Measurements from ENCODE around the gene RIN1. TPM values are rescaled to one million over a fixed set of nuclear protein-coding genes. Genes with fewer than 3 reads are reported as not detected.
"Not testable (repeated sequence)": the region's sequence is repeated elsewhere in the genome, so short reads cannot be mapped to it uniquely, and the experiment has no call there.

RIN1 gene
- total RNA-seq, 1 donor from 2014 or later, result 0.82 TPM

DNA sequence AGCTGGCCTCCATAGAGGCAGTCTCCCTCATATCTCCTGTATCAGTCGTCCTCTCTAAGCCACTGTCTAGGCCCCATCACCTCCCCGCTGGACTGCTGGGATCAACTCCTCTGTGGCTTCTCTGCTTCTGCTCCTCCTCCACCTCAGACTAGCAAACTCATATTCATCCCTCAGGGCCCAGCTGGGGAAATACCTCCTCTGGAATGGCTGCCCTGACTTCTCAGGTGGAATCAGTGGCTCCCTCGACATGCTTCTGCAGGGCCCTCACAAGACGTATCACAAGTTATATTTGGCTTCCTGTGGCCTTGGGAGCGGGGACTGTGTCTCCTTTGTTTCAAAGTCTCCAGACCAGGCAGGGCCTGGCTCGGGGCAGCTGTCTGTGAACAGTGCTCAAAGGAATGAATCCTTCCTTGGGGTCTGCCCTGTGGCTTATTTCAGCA is 25.3 kb upstream of the RIN1 start:
- FAIRE-seq (no peak), DNase-seq (ENCODE audit: low spot score in 2 of 2) (no peak)

DNA sequence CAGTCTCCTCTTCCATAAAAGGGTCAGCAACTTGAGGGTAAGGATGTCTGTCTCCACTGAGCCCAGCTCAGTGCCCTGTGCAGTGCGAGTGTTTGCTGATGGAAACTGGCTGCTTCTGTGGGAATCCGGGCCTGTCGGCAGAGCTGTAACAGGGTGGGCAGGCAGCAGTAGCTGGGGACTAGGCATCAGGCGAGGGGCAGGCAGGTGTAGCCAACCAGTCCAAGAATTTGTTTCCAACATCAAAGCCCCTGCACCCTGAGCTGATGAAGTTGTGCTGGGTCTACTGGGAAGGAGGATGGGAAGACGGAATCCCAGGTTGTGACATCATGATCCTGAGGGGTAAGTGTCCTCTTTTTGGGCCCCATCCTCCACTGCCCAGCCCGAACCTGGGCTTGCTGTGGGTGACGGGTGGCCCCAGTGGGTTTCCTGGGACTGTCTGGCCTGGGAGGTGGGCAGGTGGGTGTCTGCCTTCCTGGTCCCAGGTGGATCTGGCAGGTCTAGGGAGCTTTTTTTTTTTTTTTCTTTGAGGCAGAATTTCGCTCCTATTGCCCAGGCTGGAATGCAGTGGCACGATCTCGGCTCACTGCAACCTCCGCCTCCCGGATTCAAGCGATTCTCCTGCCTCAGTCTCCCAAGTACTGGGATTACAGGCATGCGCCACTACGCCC is 24.3 kb upstream of the RIN1 start:
- no peak for FAIRE-seq
- no peak for DNase-seq (ENCODE audit: low spot score in 2 of 2)

DNA sequence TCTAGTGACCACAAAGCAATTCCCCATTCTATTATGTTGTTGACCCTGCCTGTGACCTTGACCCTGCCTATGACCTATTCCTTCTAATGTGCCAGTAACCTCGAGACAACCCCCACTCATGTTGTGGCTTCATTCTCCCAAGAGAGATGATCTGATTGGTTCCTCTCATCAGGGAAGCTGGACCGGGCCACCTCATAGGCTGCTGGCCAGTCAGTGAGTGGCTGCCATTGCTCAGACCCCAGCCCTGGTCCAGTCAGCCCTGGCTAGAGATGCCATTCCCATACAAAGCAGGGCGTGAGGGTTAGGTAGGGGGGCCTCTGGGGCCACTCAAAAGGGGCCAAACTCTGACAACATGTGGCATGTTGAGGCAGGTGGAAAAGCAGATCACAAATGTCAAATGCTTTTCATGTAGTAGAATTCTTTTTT is 23.4 kb upstream of the RIN1 start:
- no peak for FAIRE-seq
- no peak for DNase-seq (ENCODE audit: low spot score in 2 of 2)

DNA sequence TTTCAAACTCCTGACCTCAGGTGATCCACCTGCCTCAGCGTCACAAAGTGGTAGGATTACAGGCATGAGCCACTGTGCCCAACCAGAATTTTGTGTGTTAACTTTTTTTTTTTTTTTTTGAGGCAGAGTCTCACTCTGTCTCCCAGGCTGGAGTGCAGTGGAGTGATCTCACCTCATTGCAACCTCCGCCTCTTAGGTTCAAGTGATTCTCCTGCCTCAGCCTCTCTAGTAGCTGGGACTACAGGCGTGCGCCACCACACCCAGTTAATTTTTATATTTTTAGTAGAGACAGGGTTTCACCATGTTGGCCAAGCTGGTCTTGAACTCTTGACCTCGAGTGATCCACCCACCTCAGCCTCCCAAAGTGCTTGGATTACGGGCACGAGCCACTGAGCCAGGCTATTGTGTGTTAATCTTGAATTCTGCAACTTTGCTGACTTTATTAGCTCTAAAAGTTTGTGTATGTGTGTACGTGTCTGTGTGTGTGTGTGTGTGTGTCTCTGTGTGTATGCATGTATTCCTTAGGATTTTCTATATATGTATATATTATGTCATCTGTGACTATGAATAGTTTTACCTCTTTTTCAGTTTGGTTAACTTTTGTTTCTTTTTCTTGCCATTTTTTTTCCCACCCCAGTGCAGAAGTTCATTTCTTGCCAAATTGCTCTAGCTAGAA is 14.5 kb upstream of the RIN1 start:
- not testable (repeated sequence) for FAIRE-seq

DNA sequence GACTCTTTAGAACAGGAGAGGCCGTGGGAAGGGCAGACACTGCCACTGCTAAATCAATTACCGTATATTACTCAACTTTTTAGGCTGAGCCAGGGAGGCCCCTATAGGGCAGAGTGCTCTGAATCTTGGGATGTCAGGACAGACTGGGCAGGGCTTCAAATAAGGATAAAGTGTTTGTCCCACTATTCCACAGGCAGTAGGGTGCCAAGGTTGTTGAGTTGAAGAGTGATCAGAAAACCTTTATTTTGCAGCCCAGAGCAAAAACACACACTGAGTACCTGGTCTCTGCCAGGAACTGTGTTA is 12.8 kb upstream of the RIN1 start:
- FAIRE-seq (no peak), DNase-seq (ENCODE audit: low spot score in 2 of 2) (no peak)

More for the DNA sequence above, 14.5 kb upstream of the RIN1 start:
- not testable (repeated sequence) for DNase-seq (ENCODE audit: low spot score in 2 of 2)

DNA sequence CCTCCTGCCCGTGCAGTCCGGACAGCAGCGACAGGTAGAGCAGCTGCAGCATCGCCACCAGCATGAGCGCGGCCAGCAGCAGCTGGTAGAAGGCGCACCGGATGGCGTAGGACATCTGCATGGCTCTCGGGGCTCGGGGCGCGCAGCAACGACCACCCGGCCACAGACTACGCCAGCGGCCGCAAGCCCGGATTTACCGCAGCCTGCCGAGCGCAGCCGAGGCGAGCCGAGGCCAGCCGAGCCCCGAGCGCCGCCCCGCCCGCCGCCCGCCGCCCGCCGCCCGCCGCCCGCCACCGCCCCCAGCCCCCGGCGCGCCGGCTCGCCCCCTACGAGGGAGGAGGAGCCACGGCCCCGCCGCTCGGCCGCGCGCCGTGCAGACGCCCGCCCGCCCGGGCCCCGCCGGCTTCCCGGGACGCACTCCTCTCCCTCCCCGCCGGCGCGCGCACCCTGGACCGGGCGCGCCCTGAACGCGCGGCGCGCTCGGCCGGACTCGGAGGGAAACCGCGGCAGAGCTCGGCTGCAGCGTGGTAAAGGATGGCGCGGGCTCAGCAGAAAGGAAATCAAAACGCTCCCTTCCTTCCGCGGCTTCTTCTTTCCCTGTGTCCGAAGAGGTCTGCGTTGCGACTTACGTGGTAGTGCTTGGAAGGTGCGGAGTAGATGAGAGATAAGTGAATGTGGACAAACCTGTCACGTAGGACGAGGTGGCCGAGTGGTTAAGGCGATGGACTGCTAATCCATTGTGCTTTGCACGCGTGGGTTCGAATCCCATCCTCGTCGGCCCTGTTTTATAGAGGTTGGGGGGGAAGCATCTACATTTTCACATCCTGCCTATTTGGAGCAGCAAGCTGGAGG is 11.4 kb upstream of the RIN1 start, which contains the start of gene B4GAT1:
Gene B4GAT1, minus strand, starts transcription at position 205 of the 852 bp plus-strand sequence. Its CDS starts 84 bp downstream, at position 121.
- no peak for FAIRE-seq
- DNase-seq (ENCODE audit: low spot score in 2 of 2), result peak; percentile 76 to 86

DNA sequence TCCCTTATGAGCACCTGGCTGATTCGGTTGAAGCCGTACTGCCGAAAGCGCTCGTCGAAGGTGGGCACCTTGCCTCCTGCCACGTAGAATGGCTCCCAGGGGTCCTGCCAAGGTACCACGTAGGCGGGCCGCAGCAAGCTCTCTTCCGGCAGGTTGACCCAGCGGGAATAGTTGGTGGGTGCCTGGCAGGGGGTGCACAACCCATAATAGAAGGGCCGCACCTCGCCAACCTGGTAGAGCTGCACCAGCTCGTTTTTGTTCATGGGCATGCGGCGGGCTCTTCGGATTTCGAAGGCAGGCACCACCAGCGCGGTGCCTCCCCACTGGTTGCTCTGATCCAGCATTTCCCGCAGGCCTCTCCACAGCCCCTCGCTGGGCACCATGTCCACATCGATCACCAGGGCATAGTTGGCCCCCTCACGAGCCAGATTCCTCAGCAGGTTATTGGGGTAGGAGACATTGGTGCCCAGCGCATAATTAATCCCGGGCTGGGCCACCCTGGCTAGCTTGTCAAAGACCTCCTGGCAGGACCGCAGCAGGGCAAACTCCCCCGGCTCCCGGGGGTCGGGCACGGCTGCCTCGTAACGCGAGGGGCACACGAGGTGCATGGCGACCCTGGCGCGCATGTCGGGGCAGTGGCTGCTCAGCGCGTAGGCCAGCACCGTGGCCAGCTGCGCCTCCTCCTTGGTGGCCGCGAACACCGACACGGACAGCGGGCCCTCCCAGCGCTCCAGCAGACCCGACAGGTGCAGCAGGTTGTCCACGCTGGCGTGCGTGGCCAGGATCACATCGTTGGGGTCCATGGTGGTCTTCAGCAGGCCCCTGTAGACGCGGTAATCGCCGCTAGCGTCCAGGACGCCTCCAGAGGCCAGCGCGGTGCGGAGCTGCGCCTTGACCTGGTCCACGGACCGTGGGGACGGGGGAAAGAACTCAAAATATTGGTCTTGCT is 10.5 kb upstream of the RIN1 start:
- no peak for DNase-seq (ENCODE audit: low spot score in 2 of 2)
- no peak for FAIRE-seq

DNA sequence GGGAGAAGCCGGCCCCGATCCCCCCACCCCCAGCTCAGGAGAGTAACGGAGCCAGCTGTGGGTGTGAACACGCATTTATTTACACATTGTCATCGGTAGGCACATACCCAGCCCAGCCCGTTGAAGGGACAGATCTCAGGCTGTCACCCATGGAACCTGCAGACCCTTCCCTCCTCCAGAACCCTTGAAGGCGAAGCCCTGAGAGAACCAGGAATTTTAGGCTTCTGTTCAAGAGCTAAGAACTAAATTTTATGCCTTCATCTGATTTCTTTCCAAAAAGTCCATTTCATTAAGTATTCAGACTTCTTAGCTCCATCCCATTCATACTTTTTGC is 9.0 kb upstream of the RIN1 start:
- FAIRE-seq (no peak), DNase-seq (ENCODE audit: low spot score in 2 of 2) (no peak)

DNA sequence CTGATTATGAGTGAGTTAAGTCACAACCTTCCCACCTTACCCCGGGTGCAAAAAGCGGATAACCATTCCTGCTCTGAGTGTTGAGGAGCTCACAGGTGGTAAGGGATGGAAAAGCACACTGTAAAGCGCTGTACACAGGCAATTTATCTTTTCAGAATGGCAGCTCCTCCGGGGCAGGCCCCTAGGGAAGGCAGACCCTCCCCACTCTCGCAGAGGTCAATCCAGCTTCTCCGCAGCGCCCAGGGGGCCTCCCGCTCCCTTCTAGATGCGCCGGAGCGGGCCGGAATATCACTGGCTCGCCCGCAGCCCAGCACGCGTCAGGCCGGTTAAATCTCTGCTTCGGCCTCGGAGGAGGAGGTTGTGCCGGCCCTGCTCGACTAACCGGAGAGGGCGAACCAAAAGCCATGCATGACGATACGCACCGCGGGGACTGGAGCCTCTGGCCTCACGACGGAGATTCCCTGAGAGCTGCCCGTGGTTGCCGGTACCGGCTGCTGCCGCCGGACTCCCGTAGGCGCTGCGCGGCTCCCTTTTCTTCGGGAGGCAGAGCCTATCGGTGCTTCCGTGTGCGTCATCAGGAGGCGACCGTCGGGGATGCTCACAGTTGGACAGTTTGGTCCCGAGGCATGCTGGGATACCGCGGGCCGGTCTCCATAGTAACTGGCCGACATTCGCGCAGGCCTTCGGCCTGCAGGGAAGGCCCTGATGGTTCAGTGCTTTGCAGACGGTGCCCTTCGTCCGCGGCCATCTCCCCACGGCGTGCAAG is 8.5 kb upstream of the RIN1 start, which contains the start of gene BRMS1:
Gene BRMS1, minus strand, starts transcription at position 555 of the 766 bp plus-strand sequence. CDS start 2,870 bp downstream, outside the sequence.
- DNase-seq (ENCODE audit: low spot score in 2 of 2), result peak; percentile 93 to 97
- no peak for FAIRE-seq

DNA sequence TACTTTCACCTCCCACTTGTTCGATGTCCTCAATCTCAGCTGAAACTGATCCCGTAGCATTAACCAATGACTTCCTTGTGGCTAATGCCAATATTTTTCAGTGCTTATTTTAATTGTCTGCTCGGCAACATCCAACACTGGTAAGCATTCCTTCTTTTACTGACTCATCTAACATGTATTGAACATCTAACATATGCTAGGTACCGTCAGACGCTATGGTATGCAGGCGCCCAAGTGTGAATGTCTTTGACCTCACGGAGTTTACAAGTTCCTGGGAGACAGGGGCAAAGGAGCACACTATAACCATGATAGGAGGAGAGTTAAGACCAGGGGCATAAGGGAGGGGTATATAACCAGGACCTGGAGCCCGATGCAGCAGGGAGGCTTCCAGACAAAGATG is 6.9 kb upstream of the RIN1 start:
- no peak for FAIRE-seq
- no peak for DNase-seq (ENCODE audit: low spot score in 2 of 2)

DNA sequence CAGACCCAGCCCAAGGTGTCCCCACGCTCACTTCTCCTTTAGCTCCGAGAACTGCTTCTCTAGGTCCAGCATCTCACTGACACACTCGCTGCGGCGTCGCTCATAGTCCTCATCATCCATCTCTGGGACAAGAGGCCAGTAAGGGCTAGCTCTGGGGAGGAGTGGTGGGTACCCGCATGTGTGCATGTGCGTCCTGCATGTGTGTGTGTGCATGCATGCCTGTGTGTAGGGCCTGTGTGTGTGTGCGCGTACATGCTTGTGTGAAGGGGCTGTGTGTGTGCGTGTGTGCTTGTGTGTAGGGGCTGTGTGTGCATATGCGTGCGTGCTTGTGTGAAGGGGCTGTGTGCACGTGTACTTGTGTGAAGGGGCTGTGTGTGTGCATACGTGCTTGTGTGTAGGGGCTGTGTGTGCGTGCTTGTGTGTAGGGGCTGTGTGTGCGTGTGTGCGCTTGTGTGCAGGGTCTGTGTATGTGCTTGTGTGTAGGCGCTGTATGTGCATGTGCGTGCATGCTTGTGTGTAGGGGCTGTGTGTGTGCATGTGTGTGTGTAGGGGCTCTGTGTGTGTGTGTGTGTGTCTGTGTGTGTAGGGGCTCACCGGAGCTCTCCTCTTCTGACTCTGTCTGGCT is 5.4 kb upstream of the RIN1 start:
- FAIRE-seq, result no peak
- no peak for DNase-seq (ENCODE audit: low spot score in 2 of 2)

DNA sequence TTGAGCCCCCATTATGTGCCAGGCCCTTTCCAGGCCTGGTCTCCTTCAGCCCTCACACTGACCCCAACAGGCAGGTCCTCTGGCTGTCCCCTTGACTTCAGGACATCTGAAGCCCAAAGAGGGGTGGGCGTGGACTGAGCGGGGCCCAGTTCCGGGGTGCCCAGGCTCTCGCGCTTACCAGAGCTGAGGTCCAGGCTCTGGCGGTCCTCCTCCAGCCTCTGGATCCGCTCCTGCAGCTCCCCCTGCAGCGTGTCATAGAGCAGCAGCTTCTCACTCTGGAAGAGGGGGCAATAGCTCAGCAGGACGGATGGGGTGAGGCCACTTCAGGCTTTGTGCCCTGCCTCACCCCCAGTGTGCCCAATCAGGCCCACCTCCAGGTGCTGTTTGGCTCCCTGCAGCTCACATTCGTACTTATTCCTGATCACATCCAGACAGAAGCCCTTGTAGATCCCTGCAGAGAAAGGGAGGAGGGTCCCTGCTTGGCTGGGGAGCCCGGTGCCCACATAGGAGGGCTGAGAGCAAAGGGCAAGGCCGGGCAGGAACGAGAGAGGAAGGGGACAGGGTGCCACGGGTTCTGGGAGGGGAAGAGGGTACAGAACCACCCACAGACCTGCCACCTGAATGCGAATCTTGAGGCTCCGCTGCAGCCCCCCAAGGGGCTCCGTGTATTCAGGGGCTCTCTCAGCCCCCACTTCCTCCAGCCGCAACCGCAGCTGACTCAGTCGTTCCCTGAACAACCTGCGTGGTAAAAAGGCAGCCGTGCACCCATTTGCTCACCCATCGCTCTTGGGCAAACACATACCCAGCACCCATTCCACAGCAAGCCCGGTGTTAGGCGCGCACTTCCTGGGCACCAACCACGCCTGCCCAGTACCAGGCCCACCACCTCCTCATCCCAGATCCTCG is 4.6 kb upstream of the RIN1 start:
- no peak for FAIRE-seq
- DNase-seq (ENCODE audit: low spot score in 2 of 2), result no peak

DNA sequence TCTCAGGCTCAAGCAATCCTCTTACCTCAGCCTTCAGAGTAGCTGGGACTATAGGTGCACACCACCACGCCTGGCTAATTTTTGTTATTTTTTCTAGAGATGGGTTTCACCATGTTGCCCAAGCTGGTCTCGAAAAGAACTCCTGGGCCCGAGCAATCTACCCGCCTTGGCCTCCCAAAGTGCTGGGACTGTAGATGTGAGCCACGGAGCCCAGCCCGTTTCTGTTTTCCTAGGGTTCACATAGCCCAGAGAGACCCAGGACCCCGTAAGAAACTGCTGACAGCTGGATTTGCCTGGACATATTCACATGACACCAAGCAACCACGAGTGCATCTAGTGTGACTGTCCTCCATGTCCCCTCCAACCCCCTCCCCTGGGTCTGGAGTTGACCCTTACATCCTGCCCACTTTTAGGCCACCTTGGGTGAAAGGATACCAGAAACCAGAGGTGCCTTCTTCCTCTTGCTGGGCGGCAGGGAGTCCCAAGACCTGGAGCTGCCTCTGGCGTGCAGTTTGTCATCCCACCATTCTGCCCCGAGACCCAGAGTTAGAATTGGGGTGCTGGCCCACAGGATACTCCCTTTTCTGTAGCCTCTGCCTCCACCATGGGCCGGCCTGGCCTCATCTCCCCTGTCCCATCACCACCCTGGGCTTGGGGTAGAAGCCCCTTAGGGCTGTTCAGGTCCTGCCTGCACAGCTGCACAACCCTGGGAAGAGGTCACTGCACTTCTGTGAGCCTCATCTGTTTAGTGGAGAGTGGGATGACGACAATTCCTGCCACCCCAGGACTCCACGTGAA is 3.7 kb upstream of the RIN1 start:
- DNase-seq (ENCODE audit: low spot score in 2 of 2), result no peak
- FAIRE-seq, result no peak

DNA sequence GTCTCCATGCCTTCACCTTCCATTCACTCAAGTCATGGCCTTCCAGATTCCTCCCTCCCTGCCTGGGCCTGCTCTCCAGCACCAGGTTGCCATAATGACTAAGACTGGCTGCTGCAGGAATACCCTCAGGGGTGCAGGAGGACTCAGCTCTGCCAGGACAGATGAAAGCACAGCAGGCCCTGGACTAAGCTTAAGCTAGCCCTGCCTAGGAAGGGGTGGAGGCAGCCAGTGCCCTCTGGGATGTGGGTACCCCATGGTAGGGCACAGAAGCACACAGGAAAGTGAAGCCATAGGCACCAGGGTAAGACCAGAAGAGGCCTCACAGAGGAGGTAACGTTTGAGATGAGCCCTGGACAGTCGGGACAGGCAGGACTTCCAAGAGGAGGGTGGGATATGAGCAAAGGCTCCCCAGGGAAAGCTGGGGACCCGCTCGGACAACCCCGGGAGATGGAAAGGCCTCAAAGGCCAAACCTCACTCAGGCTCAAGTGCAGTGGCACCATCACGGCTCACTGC is 3.0 kb upstream of the RIN1 start:
- no peak for FAIRE-seq
- no peak for DNase-seq (ENCODE audit: low spot score in 2 of 2)

DNA sequence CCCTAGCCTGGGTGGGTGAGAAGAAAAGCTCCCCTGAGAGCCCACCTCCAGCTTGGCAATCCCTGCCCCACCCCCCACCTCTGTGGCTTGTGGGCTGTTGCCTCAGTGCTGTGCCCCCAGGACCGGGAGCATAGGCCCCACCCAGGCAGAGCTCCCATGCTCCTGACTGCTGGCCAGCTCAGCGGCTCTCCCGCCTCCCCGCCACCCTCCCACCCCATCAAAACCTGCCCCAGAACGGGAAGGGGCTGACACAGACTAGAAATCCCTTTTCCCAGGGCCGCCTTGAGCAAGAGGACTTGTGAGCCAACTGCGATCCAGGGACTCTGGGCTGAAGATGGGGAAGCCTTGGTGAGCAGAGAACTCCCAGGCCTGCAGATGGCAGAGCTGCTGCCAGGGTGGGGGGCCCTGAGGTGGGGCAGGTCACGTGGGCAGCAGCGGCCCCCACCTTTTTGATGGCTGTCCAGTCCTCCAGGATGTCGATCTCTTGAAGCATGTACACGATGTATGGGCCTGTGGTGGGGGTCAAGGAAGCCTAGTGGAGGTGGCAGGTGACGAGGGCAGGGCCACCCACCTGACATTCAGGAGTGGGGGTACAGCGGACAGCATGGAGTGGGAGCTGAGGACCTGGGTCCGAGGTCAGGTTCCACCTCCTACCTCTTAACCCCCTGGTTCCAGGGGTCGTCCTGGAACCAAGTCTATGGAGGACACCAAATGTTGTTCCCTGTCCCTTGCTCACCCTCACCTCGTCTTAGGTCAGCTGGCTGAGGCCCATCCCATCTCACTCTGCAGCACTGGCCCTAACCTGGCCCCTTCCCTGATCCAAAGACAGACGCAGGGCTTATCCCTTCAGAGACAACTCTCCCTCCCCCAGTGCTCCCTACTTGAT is 2.3 kb upstream of the RIN1 start:
- no peak for DNase-seq (ENCODE audit: low spot score in 2 of 2)
- no peak for FAIRE-seq
